Hematopoietic multipotent progenitor cell treated with erythropoietin and hydrocortisone succinate and interleukin-3 and kit ligand, for 4 days (in vitro differentiated cells): ENCODE results near the gene SLC22A9.
"Not testable (repeated sequence)": the region's sequence is repeated elsewhere in the genome, so short reads cannot be mapped to it uniquely, and the experiment has no call there.

Experiments used
- DNase-seq: peaks from one replicate; pipeline ENCODE4 v3.0.0-alpha.2; 2015

The SLC22A9 gene

DNA sequence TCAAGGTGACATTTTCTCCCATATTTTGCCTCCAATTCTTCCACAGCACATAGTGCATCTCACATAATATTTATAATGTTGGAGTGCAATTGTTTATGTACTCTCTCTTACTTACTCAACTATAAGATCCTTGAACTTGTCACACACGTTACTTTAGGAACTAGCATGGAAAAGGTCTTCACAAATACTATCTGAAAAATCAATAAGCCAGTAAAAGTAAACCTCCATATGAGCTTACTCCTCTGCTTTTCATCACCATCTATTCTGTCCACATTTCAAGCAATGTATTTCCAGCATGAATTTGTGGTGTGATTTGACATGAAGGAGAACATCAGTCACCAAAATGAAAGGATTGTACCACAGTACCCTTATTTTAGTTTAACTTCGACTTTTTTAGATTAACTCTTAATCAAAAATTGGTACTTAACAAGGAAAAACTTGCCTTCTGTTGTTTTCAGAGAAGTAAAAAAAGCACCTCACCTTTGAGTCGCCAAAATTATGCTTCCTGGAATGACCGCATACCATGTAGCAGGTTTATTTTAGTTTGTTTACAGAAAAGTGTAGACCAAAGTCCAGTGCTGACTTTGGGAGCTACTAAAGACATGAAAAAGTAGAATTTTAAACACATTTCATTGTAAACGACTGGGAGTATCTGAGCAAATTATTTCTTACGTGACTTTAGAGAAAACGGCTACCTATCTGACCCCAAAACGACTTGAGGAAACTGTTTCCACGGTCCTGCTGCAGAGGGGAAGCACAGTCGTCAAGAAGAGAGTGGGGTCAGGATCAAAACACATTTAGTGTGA, at the start of gene SLC22A9:
SLC22A9 (plus strand) TSS at position 621 of the 806 bp plus-strand sequence. CDS start 272 bp downstream, outside the sequence.
- DNase-seq = no peak

DNA sequence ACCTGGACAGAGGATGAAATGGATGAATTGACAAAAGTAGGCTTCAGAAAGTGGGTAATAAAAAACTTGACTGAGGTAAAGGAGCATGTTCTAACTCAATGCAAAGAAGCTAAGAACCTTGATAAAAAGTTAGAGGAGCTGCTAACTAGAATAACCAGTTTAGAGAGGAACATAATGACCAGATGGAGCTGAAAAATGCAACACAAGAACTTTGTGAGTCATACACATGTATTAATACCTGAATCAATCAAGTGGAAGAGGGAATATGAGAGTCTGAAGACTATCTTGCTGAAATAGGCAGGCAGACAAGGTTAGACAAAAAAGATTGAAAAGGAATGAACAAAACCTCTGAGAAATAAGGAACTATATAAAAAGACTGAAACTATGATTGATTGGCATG, 47.9 kb upstream of the SLC22A9 start:
- DNase-seq = no peak

DNA sequence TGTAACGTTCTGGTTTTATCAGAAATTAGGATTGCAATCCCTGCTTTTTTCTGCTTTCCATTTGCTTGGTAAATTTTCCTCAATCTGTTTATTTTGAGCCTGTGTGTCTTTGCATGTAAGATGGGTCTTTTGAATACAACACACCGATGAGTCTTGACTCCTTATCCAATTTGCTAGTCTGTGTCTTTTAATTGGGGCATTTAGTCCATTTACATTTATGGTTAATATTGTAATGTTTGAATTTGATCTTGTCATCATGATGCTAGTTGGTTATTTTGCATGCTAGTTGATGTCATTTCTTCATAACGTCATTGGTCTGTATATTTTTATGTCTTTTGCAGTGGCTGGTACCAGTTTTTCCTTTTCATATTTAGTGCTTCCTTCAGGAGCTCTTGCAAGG, 34.5 kb upstream of the SLC22A9 start:
- not testable (repeated sequence) for DNase-seq

DNA sequence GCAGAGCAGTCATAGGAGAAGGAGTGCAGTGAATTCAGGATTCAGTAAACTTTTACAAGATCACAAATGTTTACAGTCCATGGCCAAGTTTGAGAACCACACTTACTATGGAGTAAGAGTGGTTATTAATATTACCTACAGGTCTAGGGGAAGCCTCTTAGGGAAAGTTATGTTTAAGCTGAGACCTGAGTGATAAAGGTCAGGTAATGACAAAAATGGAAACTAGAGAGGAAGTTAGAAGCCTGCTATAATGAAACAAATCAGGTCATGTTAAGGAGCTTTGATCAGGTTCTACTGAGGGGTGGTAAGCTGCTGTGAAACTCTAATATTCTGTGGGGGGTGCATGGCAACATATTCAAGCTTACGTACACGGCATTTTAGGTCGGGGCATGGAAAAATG, 32.5 kb upstream of the SLC22A9 start:
- DNase-seq = no peak

GRCh38 chr11:63343130-63343529, 26.5 kb upstream of the SLC22A9 start:
- no peak for DNase-seq

GRCh38 chr11:63352144-63352543, 17.4 kb upstream of the SLC22A9 start:
- no peak for DNase-seq

- no peak for DNase-seq
Measured at GRCh38 chr11:63362196-63362793, 7.3 kb upstream of the SLC22A9 start.

DNA sequence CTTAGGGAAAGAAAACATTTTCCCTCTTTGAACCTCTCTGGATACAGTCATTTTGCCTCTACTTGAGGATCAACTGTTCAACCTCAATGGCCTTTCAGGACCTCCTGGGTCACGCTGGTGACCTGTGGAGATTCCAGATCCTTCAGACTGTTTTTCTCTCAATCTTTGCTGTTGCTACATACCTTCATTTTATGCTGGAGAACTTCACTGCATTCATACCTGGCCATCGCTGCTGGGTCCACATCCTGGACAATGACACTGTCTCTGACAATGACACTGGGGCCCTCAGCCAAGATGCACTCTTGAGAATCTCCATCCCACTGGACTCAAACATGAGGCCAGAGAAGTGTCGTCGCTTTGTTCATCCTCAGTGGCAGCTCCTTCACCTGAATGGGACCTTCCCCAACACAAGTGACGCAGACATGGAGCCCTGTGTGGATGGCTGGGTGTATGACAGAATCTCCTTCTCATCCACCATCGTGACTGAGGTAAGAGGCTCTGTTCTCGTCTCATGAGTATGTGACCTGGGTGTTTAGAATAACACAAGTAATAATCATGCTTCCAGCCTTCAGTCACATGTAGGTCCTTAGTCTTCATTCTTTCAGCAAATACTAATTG, 495 bp downstream of the SLC22A9 start:
- DNase-seq = no peak

DNA sequence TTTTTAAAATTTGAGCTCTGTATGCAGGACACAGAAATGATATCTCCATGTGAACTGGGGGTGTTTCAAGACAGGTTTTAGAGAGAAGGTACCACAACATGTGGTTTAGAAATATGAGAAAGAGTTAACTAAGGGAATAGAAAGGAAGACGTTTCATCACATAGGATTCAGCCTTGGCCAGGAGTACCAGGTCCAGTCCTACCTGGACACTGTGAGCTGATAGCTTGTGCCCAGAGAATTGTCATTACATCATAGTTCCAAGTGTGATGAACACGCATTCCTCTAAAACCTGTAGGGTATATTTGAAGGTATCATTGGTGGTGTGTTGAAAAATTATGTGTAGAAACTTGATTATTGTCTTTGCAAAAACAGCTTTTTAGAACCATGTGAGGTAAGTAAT, 1.8 kb downstream of the SLC22A9 start:
- DNase-seq = no peak

- peak; percentile 32 for DNase-seq
Measured at GRCh38 chr11:63375434-63375833, 5.8 kb downstream of the SLC22A9 start.

DNA sequence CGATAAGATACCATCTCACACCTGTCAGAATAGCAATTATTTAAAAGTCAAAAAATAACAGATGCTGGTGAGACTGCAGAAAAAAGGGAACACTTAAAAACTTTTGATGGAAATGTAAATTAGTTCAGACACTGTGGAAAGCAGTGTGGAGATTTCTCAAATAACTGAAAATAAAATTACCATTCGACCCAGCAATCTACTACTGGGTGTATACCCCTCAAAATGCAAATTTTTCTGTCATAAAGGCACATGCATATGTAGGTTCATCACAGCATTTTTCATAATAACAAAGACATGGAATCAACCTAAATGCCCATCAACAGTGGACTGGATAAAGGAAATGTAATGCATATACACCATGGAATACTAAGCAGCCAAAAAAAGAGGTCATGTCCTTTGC, 10.5 kb downstream of the SLC22A9 start:
- DNase-seq = no peak

GRCh38 chr11:63395697-63396096, 26.1 kb downstream of the SLC22A9 start:
- no peak for DNase-seq

- DNase-seq = no peak
Measured at GRCh38 chr11:63404161-63404935, 34.8 kb downstream of the SLC22A9 start.

DNA sequence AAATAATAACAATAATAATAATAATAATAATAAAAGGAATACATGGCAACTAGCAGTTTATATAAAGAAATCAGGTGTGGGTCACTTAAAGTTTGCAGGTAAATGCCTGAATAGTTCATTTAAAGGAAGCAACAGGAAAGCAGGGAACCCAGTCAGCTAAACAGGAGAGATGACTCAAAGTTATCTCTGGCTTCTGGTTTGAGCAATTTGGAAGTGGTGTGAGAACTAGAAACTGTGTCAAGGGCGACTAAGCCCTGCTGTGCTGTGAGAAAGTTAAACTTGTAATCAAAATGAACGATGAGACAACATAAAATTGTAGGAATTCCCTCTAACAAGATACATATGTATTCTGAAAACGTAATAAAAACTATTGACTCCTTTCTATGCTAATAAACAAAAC, 35.5 kb downstream of the SLC22A9 start:
- no peak for DNase-seq

- no peak for DNase-seq
Measured at GRCh38 chr11:63406458-63406857, 36.9 kb downstream of the SLC22A9 start.

DNA sequence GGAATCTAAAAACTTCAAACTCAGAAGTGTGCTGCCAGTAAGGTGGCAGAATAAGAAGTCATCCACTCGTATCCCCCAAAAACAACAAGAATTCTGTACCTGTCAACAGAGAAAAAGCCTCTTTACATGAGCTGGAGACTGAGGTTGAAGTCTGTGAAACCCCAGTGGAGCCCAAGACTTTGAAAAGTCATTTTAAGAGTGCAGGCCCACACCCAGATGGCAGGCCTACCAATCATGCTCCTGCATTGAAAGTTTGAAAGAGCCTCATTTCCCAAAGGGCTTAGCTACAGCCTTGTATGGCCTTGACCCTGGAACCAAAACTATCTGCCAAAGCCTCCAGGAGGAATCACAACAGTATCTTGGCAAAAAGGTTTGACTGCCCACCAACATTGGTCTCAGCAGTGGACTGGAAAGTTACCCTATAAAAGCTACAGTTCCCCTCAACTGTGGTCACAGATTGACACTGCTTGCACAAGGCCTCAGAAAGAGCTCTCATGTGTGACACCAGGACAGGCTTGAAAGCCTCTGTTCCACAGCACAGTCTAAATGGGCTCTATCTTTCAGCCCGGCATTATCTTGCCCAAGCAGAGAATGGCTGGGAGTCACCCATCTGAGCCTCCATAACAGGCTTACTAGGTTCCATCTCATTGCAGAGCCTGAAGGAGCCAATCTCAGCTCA, 47.7 kb downstream of the SLC22A9 start:
- no peak for DNase-seq

- DNase-seq = peak; percentile 13
Measured at GRCh38 chr11:63427971-63428508, 58.5 kb downstream of the SLC22A9 start.

GRCh38 chr11:63430731-63431130, 61.1 kb downstream of the SLC22A9 start:
- not testable (repeated sequence) for DNase-seq

DNA sequence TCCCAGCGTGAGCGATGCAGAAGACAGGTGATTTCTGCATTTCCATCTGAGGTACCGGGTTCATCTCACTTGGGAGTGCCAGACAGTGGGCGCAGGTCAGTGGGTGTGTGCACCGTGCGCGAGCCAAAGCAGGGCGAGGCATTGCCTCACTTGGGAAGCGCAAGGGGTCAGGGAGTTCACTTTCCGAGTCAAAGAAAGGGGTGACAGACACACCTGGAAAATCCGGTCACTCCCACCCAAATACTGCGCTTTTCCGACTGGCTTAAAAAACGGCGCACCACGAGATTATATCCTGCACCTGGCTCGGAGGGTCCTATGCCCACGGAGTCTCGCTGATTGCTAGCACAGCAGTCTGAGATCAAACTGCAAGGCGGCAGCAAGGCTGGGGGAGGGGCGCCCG, 65.8 kb downstream of the SLC22A9 start:
- not testable (repeated sequence) for DNase-seq

DNA sequence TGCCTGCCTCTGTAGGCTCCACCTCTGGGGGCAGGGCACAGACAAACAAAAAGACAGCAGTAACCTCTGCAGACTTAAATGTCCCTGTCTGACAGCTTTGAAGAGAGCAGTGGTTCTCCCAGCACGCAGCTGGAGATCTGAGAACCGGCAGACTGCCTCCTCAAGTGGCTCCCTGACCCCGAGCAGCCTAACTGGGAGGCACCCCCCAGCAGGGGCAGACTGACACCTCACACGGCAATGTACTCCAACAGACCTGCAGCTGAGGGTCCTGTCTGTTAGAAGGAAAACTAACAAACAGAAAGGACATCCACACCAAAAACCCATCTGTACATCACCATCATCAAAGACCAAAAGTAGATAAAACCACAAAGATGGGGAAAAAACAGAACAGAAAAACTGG, 66.2 kb downstream of the SLC22A9 start:
- not testable (repeated sequence) for DNase-seq

- no peak for DNase-seq
Measured at GRCh38 chr11:63443714-63444113, 74.1 kb downstream of the SLC22A9 start.

DNA sequence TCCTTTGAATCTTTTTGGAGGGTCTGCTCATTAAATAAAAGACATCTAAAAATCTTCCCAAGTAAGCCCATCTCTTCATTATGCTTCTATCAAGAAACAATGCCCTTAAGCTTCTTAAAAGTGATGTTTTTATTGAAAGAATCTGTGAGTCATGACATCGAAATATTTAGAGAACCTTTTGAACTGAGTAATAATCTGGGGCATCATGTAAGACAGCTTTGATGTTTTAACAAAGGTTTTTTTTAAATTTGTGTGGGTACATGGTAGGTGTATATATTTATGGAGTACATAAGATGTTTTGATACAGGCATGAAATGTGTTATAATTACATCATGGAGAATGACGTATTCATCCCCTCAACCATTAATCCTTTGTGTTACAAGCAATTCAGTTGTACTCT, 74.6 kb downstream of the SLC22A9 start:
- DNase-seq = no peak
